ENCODE data around the gene MAPKAP1.

MAPKAP1 gene

GRCh38 chr9:125591888-125592287, 115.1 kb downstream of the MAPKAP1 start:
- H3K27ac ChIP-seq, result no peak overlapping the region
- H3K4me3 ChIP-seq, result no peak overlapping the region
- no peak for DNase-seq (ENCODE audit: low read depth, low spot score)
- TF ChIP-seq POLR2AphosphoS5 (IDR thresholded peaks at IDR 0.05; ENCODE audit: borderline replicate concordance, low read depth, low read length) (no peak), EZH2 (IDR thresholded peaks at IDR 0.05) (no peak), FOXP2 (optimal IDR thresholded peaks at IDR 0.05; ENCODE audit: control extremely low read depth, extremely low read length, insufficient read depth) (no peak)
- H3K9me3 ChIP-seq (ENCODE audit: low read depth, low read length), result no peaks in the 10 kb centered on the region
- no peaks in the 10 kb centered on the region for H3K36me3 ChIP-seq (ENCODE audit: insufficient read depth, low read length)
- no peak overlapping the region for H3K9ac ChIP-seq (ENCODE audit: insufficient read length)

GRCh38 chr9:125591245-125591644, 115.8 kb downstream of the MAPKAP1 start:
- Histone ChIP-seq H3K9me3 (ENCODE audit: low read depth, low read length) (no peaks in the 10 kb centered on the region), H3K36me3 (ENCODE audit: insufficient read depth, low read length) (no peaks in the 10 kb centered on the region), H3K9ac (ENCODE audit: insufficient read length) (no peak overlapping the region), H3K4me3 (no peak overlapping the region), H3K27ac (no peak overlapping the region)
- TF ChIP-seq POLR2AphosphoS5 (IDR thresholded peaks at IDR 0.05; ENCODE audit: borderline replicate concordance, low read depth, low read length) (no peak), FOXP2 (optimal IDR thresholded peaks at IDR 0.05; ENCODE audit: control extremely low read depth, extremely low read length, insufficient read depth) (no peak), EZH2 (IDR thresholded peaks at IDR 0.05) (no peak)
- no peak for DNase-seq (ENCODE audit: low read depth, low spot score)

GRCh38 chr9:125589287-125589686, 117.7 kb downstream of the MAPKAP1 start:
- DNase-seq (ENCODE audit: low read depth, low spot score), result no peak
- Histone ChIP-seq H3K9ac (ENCODE audit: insufficient read length) (no peak overlapping the region), H3K9me3 (ENCODE audit: low read depth, low read length) (no peaks in the 10 kb centered on the region), H3K4me3 (no peak overlapping the region), H3K36me3 (ENCODE audit: insufficient read depth, low read length) (no peaks in the 10 kb centered on the region), H3K27ac (no peak overlapping the region)
- TF ChIP-seq FOXP2 (optimal IDR thresholded peaks at IDR 0.05; ENCODE audit: control extremely low read depth, extremely low read length, insufficient read depth) (no peak), EZH2 (IDR thresholded peaks at IDR 0.05) (no peak), POLR2AphosphoS5 (IDR thresholded peaks at IDR 0.05; ENCODE audit: borderline replicate concordance, low read depth, low read length) (no peak)

GRCh38 chr9:125587819-125588460, 119.1 kb downstream of the MAPKAP1 start:
- TF ChIP-seq EZH2 (IDR thresholded peaks at IDR 0.05) (no peak), POLR2AphosphoS5 (IDR thresholded peaks at IDR 0.05; ENCODE audit: borderline replicate concordance, low read depth, low read length) (no peak), FOXP2 (optimal IDR thresholded peaks at IDR 0.05; ENCODE audit: control extremely low read depth, extremely low read length, insufficient read depth) (no peak)

GRCh38 chr9:125586172-125586511, 120.9 kb downstream of the MAPKAP1 start:
- Histone ChIP-seq H3K9me3 (ENCODE audit: low read depth, low read length) (no peaks in the 10 kb centered on the region), H3K36me3 (ENCODE audit: insufficient read depth, low read length) (no peaks in the 10 kb centered on the region), H3K9ac (ENCODE audit: insufficient read length) (no peak overlapping the region), H3K27ac (no peak overlapping the region), H3K4me3 (no peak overlapping the region)
- DNase-seq (ENCODE audit: low read depth, low spot score), result no peak
- TF ChIP-seq FOXP2 (optimal IDR thresholded peaks at IDR 0.05; ENCODE audit: control extremely low read depth, extremely low read length, insufficient read depth) (no peak), POLR2AphosphoS5 (IDR thresholded peaks at IDR 0.05; ENCODE audit: borderline replicate concordance, low read depth, low read length) (no peak), EZH2 (IDR thresholded peaks at IDR 0.05) (no peak)

More at GRCh38 chr9:125587819-125588460, 119.1 kb downstream of the MAPKAP1 start:
- H3K36me3 ChIP-seq (ENCODE audit: insufficient read depth, low read length), result no peaks in the 10 kb centered on the region
- H3K9me3 ChIP-seq (ENCODE audit: low read depth, low read length), result no peaks in the 10 kb centered on the region
- no peak overlapping the region for H3K4me3 ChIP-seq
- no peak overlapping the region for H3K9ac ChIP-seq (ENCODE audit: insufficient read length)
- no peak for DNase-seq (ENCODE audit: low read depth, low spot score)
- no peak overlapping the region for H3K27ac ChIP-seq

- Histone ChIP-seq H3K9ac (ENCODE audit: insufficient read length) (no peak overlapping the region), H3K36me3 (ENCODE audit: insufficient read depth, low read length) (peaks cover 2% of the 10 kb centered on the region; the same call in 1 of the 2 replicates), H3K9me3 (ENCODE audit: low read depth, low read length) (no peaks in the 10 kb centered on the region), H3K27ac (no peak overlapping the region), H3K4me3 (no peak overlapping the region)
- TF ChIP-seq EZH2 (IDR thresholded peaks at IDR 0.05), result no peak
- no peak for TF ChIP-seq FOXP2 (optimal IDR thresholded peaks at IDR 0.05; ENCODE audit: control extremely low read depth, extremely low read length, insufficient read depth)
- TF ChIP-seq POLR2AphosphoS5 (IDR thresholded peaks at IDR 0.05; ENCODE audit: borderline replicate concordance, low read depth, low read length), result no peak
- no peak for DNase-seq (ENCODE audit: low read depth, low spot score)
Measured at GRCh38 chr9:125585503-125586171, 121.4 kb downstream of the MAPKAP1 start.

GRCh38 chr9:125580701-125581286, 126.2 kb downstream of the MAPKAP1 start:
- TF ChIP-seq POLR2AphosphoS5 (IDR thresholded peaks at IDR 0.05; ENCODE audit: borderline replicate concordance, low read depth, low read length) (no peak), EZH2 (IDR thresholded peaks at IDR 0.05) (no peak), FOXP2 (optimal IDR thresholded peaks at IDR 0.05; ENCODE audit: control extremely low read depth, extremely low read length, insufficient read depth) (no peak)
- no peak for DNase-seq (ENCODE audit: low read depth, low spot score)
- Histone ChIP-seq H3K36me3 (ENCODE audit: insufficient read depth, low read length) (peaks cover 3% of the 10 kb centered on the region; the same call in 1 of the 2 replicates), H3K9ac (ENCODE audit: insufficient read length) (no peak overlapping the region), H3K4me3 (no peak overlapping the region), H3K27ac (no peak overlapping the region), H3K9me3 (ENCODE audit: low read depth, low read length) (no peaks in the 10 kb centered on the region)
